Liver (tissue), 3 donors: Measurements from ENCODE around the gene FCRL6.

ENCODE experiments used
- EGR1 ChIP-seq, 2 donors: IDR thresholded peaks; 2 replicates each; pipeline ENCODE4 v1.6.1; 2016 to 2018; ENCODE audit warnings: antibody characterized with exemption in 2 of 2, low read depth in 2 of 2
- FOXA2 ChIP-seq: IDR thresholded peaks from 2 replicates; pipeline ENCODE4 v1.6.1; 2016; ENCODE audit warnings: antibody characterized with exemption
- GABPA ChIP-seq, 2 donors: IDR thresholded peaks in 1 of 2; conservative IDR thresholded peaks in 1 of 2; 2 replicates each; pipeline ENCODE4 v1.6.1; 2016; ENCODE audit warnings: antibody characterized with exemption in 2 of 2, mild to moderate bottlenecking in 1 of 2, moderate library complexity in 1 of 2
- HNF4A ChIP-seq, 2 donors: conservative IDR thresholded peaks; 2 replicates each; pipeline ENCODE4 v1.6.1; 2016; ENCODE audit warnings: antibody characterized with exemption in 2 of 2, mild to moderate bottlenecking in 2 of 2
- HNF4G ChIP-seq: IDR thresholded peaks from 2 replicates; pipeline ENCODE4 v1.6.1; 2016; ENCODE audit warnings: antibody characterized with exemption
- RAD21 ChIP-seq, 2 donors: IDR thresholded peaks; 2 replicates each; pipeline ENCODE4 v1.6.1; 2016; ENCODE audit warnings: antibody characterized with exemption in 2 of 2, mild to moderate bottlenecking in 2 of 2
- REST ChIP-seq: IDR thresholded peaks from 2 replicates; pipeline ENCODE4 v1.6.1; 2016; ENCODE audit warnings: antibody characterized with exemption, mild to moderate bottlenecking
- SP1 ChIP-seq: IDR thresholded peaks from 2 replicates; pipeline ENCODE4 v1.6.1; 2018; ENCODE audit warnings: antibody characterized with exemption, mild to moderate bottlenecking
- TAF1 ChIP-seq: conservative IDR thresholded peaks from 2 replicates; pipeline ENCODE4 v1.6.1; 2016; ENCODE audit warnings: antibody characterized with exemption, mild to moderate bottlenecking
- YY1 ChIP-seq: IDR thresholded peaks from 2 replicates; pipeline ENCODE4 v1.6.1; 2016; ENCODE audit warnings: antibody characterized with exemption, mild to moderate bottlenecking
- TF ChIP-seq, protein P1 (sequence below): fragments of 150-350 bp; IDR thresholded peaks from 2 replicates; pipeline ENCODE4 v1.5.1; 2017; ENCODE audit warnings: improper control_type of control experiment, low read depth, low read length; ENCODE audit not compliant: missing input control
- TF ChIP-seq, protein P2 (sequence below): IDR thresholded peaks from 2 replicates; pipeline ENCODE4 v1.6.1; 2016; ENCODE audit warnings: antibody characterized with exemption
- TF ChIP-seq, protein P3 (sequence below): IDR thresholded peaks from 2 replicates; pipeline ENCODE4 v1.6.1; 2016; ENCODE audit warnings: antibody characterized with exemption
- donor health status: healthy.
- donor health status: healthy.

DNA sequence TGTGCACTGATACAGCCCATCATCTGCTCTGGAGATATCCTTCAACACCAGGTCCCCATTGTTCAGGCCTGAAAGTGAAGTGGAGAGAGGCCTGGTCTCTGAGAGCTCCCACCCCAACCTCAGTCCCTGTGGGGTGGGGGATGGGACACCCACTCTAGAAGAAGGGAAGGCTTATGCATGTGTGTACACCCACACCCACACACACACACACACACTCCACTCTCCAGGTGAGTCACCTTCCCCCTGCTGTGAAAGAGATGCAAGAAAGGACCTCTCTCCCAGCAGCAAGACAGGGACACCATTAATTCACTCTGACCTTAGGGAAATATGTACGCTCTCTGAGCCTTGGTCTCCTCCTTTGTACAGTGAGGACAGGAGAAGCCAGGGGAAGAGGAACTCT lies 54.4 kb downstream of the FCRL6 start:
- TF ChIP-seq, protein P1, sequence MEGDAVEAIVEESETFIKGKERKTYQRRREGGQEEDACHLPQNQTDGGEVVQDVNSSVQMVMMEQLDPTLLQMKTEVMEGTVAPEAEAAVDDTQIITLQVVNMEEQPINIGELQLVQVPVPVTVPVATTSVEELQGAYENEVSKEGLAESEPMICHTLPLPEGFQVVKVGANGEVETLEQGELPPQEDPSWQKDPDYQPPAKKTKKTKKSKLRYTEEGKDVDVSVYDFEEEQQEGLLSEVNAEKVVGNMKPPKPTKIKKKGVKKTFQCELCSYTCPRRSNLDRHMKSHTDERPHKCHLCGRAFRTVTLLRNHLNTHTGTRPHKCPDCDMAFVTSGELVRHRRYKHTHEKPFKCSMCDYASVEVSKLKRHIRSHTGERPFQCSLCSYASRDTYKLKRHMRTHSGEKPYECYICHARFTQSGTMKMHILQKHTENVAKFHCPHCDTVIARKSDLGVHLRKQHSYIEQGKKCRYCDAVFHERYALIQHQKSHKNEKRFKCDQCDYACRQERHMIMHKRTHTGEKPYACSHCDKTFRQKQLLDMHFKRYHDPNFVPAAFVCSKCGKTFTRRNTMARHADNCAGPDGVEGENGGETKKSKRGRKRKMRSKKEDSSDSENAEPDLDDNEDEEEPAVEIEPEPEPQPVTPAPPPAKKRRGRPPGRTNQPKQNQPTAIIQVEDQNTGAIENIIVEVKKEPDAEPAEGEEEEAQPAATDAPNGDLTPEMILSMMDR = no peak
- TF ChIP-seq SP1 = no peak
- no peak for TF ChIP-seq TAF1
- no peak for TF ChIP-seq FOXA2
- TF ChIP-seq GABPA (IDR thresholded peaks at IDR 0.05 in 1 of 2, conservative IDR thresholded peaks at IDR 0.05 in 1 of 2) = no peak
- TF ChIP-seq REST = no peak
- TF ChIP-seq, protein P2, sequence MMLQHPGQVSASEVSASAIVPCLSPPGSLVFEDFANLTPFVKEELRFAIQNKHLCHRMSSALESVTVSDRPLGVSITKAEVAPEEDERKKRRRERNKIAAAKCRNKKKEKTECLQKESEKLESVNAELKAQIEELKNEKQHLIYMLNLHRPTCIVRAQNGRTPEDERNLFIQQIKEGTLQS = no peak
- no peak for TF ChIP-seq RAD21 (IDR thresholded peaks at IDR 0.05)
- TF ChIP-seq, protein P3, sequence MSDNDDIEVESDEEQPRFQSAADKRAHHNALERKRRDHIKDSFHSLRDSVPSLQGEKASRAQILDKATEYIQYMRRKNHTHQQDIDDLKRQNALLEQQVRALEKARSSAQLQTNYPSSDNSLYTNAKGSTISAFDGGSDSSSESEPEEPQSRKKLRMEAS = no peak
- TF ChIP-seq EGR1 (IDR thresholded peaks at IDR 0.05; ENCODE audit: low read depth in 2 of 2) = no peak
- no peak for TF ChIP-seq YY1
- TF ChIP-seq HNF4A (conservative IDR thresholded peaks at IDR 0.05) = no peak
- TF ChIP-seq HNF4G = no peak
